Testis (tissue), 3 donors: ENCODE data around the gene HDGFL2. TPM values are rescaled to one million over a fixed set of nuclear protein-coding genes. Genes with fewer than 3 reads are reported as not detected.
"Not testable (repeated sequence)": the region's sequence is repeated elsewhere in the genome, so short reads cannot be mapped to it uniquely, and the experiment has no call there.

Experiments used
- DNase-seq: peaks from one replicate; pipeline ENCODE4 v3.0.0-alpha.2; 2019
- H3K27ac ChIP-seq, 2 donors: fragments of 200-600 bp; sonication (generic); one replicate each; pipeline ENCODE4 v1.5.1; 2019
- H3K27me3 ChIP-seq: fragments of 200-600 bp; sonication (generic); one replicate; pipeline ENCODE4 v1.5.1; 2019
- H3K36me3 ChIP-seq: fragments of 200-600 bp; sonication (generic); one replicate; pipeline ENCODE4 v1.5.1; 2017; ENCODE audit warnings: low read depth; ENCODE audit errors: missing control alignments
- H3K4me1 ChIP-seq: fragments of 200-600 bp; sonication (generic); one replicate; pipeline ENCODE4 v1.5.1; 2019
- H3K4me3 ChIP-seq, 2 donors: fragments of 200-600 bp; sonication (generic); one replicate each; pipeline ENCODE4 v1.5.1; 2017 to 2019
- H3K9me3 ChIP-seq: fragments of 200-600 bp; sonication (generic); one replicate; pipeline ENCODE4 v1.5.1; 2017
- POLR2A ChIP-seq: fragments of 450-650 bp; IDR thresholded peaks from one replicate; pipeline ENCODE4 v1.6.1; 2017; ENCODE audit warnings: antibody characterized with exemption, mild to moderate bottlenecking, moderate library complexity
- WGBS, 2 donors: methylation state at CpG; one replicate each; pipeline ENCODE4 v1.1.5; 2018; 5-methylcytosine and 5-hydroxymethylcytosine counted together
- intact Hi-C: fragments of 100-400 bp; cut with DNase I; formaldehyde crosslinking; loops from one replicate; pipeline ENCODE4 v1.15.1; 2023; ENCODE audit warnings: low total_unique reads
- polyA plus RNA-seq: library from polyadenylated mRNA; stranded (reverse); fragments of 350-450 nt; fragmentation: Illumina TruSeq; extraction: RNeasy Lipid Tissue Mini Kit (QIAGEN cat#74804); gene quantifications from one replicate; pipeline ENCODE4 v1.2.3, GENCODE V29; 2014; ENCODE audit warnings: low read depth, low replicate concordance; ENCODE audit not compliant: insufficient read depth
- total RNA-seq, 2 donors: library from RNA; depleted of rRNA; stranded (reverse); fragments of >200 nt; gene quantifications; one replicate each; pipeline ENCODE4 v1.2.3, GENCODE V29; 2016
- TF ChIP-seq, protein P1 (sequence below), 3 experiments: fragments of 450-650 bp in 2 of 3; fragments of 200-600 bp in 1 of 3; sonication (generic) in 1 of 3; IDR thresholded peaks; one replicate each; pipeline ENCODE4 v1.5.1; 2016 to 2019; ENCODE audit warnings: antibody characterized with exemption in 3 of 3, mild to moderate bottlenecking in 2 of 3, moderate library complexity in 1 of 3

HDGFL2 gene
- total and polyA plus RNA-seq, 3 donors from 2014 or later: 81.4 to 141 (median 95.8) TPM

DNA sequence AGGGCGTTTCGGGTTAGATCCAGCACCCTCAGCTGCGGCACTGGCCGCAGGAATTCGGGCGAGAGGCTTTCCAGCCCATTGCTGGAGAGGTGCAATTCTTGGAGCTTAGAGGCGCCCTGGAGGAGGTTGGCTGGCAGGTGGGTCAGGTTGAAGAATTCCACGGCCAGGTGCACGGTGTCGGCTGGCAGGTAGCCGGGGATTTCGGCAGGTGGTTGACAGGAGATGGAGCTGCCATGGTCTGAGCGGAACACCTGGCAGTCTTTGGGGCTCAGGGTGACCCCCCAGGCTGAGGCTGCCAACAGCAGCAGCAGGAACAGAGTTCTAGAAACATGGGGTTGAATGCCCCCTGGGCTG, 66.5 kb downstream of the HDGFL2 start:
- Histone ChIP-seq H3K27me3 (no peaks in the 10 kb centered on the region), H3K4me3 (no peak overlapping the region), H3K36me3 (no peaks in the 10 kb centered on the region), H3K9me3 (no peaks in the 10 kb centered on the region), H3K4me1 (peaks cover 3% of the 10 kb centered on the region), H3K27ac (no peak overlapping the region)
- intact Hi-C loops: no loop called here
- no peak for DNase-seq
- 88 to 95% methylated on average over 10 to 11 of the region's 13 CpGs for WGBS, 2 donors
- TF ChIP-seq, protein P1, sequence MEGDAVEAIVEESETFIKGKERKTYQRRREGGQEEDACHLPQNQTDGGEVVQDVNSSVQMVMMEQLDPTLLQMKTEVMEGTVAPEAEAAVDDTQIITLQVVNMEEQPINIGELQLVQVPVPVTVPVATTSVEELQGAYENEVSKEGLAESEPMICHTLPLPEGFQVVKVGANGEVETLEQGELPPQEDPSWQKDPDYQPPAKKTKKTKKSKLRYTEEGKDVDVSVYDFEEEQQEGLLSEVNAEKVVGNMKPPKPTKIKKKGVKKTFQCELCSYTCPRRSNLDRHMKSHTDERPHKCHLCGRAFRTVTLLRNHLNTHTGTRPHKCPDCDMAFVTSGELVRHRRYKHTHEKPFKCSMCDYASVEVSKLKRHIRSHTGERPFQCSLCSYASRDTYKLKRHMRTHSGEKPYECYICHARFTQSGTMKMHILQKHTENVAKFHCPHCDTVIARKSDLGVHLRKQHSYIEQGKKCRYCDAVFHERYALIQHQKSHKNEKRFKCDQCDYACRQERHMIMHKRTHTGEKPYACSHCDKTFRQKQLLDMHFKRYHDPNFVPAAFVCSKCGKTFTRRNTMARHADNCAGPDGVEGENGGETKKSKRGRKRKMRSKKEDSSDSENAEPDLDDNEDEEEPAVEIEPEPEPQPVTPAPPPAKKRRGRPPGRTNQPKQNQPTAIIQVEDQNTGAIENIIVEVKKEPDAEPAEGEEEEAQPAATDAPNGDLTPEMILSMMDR (IDR thresholded peaks at IDR 0.05): no peak
- no peak for TF ChIP-seq POLR2A

DNA sequence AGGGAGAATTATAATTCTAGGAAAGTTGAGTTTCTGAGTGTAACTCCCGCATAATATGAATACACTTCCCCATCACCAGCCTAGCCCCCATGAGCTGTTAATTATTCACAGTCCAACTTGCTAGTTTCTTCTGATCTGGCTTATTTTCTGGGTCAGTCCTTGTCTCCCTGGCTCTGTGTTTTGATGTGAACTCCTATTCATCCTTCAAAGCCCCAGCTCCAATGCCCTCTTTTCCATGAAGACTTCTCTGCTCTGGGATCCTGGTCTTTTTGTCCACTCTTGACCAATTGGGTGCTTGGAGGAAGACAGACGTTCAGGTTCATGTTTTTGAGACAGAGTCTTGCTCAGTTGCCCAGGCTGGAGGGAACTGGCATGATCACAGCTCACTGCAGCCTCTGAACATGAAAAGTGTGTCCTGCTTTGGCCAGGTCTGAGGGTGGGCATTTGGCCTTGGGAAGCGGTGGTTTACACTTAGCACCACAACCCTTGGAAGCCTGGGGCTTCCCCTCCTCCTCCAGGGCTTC, 67.1 kb downstream of the HDGFL2 start:
- TF ChIP-seq, protein P1 (IDR thresholded peaks at IDR 0.05): no peak
- no peak for TF ChIP-seq POLR2A
- Histone ChIP-seq H3K4me3 (no peak overlapping the region), H3K36me3 (no peaks in the 10 kb centered on the region), H3K4me1 (peaks cover 3% of the 10 kb centered on the region), H3K27ac (no peak overlapping the region), H3K27me3 (no peaks in the 10 kb centered on the region), H3K9me3 (no peaks in the 10 kb centered on the region)
- 82 to 89% methylated on average over 2 to 3 of the region's 3 CpGs for WGBS, 2 donors
- intact Hi-C loops: no loop called here
- no peak for DNase-seq

DNA sequence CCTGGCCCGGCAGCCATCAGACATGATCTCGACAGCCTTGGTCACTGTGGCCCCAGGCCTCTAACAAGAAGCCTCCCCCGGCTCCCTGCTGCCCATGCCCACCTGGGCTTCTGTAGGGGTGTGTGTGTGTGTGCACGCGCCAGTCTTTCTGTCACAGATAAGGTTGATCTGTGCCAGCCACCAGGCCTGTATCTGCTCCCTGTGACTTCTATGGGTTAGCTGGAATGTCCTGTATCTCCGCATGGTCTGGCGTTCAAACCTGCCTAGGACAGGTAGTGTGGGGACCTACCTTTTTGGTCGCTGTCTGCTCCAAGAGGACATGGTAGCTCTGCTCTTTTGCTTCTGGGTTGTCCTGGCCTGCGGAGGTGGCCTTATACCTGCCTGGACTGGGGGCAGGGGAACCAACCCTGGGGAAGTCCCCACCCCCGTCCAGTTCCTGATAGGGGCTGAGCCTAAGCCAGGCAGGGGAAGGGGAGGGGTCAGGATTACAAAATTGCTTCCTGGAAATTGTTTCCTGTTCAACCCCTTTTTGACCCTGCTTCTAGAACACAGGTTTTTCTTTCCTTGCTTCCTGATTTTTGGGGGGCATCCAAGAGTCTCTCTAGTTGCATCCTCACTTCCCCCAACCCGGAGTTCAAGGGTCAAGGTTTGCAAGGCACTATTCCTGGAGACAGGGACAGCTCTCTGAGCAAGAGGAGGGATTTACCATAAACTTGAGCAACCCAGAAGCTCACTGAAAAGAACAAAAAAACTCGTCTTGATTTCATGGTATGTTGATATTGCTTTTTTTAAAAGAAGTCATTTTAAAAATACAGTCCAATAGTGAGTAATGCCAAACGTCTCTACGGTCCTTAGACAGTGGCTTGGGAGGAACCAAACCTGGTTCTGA, 67.8 kb downstream of the HDGFL2 start, which contains the start of gene LRG1:
Gene LRG1, minus strand, starts transcription at position 344 of the 889 bp plus-strand sequence. Its CDS starts 23 bp downstream, at position 321.
- Histone ChIP-seq H3K36me3 (no peaks in the 10 kb centered on the region), H3K27ac (no peak within 1 kb of the TSS), H3K4me1 (peaks cover 3% of the 10 kb centered on the region), H3K9me3 (no peaks in the 10 kb centered on the region), H3K27me3 (no peaks in the 10 kb centered on the region), H3K4me3 (no peak within 1 kb of the TSS)
- no peak for DNase-seq
- no peak for TF ChIP-seq POLR2A
- TF ChIP-seq, protein P1 (IDR thresholded peaks at IDR 0.05): no peak
- intact Hi-C loops: no loop called here
- WGBS, 2 donors: 60 to 64% methylated on average over 14 of the region's 14 CpGs

DNA sequence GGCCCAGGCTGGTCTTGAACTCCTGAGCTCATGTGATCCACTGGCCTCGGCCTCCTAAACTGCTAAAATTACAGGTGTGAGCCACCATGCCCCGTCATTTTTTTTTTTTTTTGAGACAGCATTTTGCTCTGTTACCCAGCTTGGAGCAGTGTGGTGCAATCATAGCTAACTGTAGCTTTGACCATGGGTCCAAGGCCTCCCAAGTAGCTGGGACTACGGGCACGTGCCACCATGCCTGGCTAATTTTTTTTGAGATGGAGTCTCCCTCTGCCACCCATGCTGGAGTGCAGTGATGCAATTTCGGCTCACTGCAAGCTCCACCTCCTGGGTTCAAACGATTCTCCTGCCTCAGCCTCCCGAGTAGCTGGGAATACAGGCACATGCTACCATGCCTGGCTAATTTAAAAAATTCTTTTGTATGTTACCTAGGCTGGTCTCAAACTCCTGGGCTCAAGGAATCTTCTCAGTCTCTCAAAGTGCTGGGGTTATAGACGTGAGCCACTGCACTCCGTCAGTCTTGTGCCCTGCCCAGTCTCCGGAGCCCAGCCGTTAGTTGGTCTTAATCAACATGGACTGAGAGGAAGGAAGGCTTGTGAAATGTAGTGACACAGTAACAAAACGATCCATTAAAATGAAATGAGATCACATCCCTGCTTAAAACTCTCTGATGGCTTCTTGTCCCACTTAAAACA, 69.2 kb downstream of the HDGFL2 start:
- no peak overlapping the region for H3K4me3 ChIP-seq
- intact Hi-C loops: no loop called here
- no peaks in the 10 kb centered on the region for H3K9me3 ChIP-seq
- DNase-seq: no peak
- 84 to 85% methylated on average over 12 of the region's 12 CpGs for WGBS, 2 donors
- TF ChIP-seq, protein P1 (IDR thresholded peaks at IDR 0.05): no peak
- no peak for TF ChIP-seq POLR2A
- H3K27ac ChIP-seq: no peak overlapping the region
- no peaks in the 10 kb centered on the region for H3K4me1 ChIP-seq
- H3K36me3 ChIP-seq: no peaks in the 10 kb centered on the region
- no peaks in the 10 kb centered on the region for H3K27me3 ChIP-seq

DNA sequence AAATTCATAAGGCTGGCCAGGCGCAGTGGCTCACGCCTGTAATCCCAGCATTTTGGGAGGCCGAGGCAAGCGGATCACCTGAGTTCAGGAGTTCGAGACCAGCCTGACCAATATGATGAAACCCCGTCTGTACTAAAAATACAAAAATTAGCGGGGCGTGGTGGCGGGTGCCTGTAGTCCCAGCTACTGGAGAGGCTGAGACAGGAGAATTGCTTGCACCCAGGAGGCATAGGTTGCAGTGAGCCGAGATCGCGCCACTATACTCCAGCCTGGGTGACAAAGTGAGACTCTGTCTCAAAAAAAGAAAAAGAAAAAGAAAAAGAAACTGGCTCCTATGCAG, 69.7 kb downstream of the HDGFL2 start:
- intact Hi-C loops, H3K36me3 ChIP-seq, DNase-seq, H3K9me3 ChIP-seq, H3K4me3 ChIP-seq, H3K27ac ChIP-seq, H3K4me1 ChIP-seq, H3K27me3 ChIP-seq: not testable (repeated sequence)
- 91 to 94% methylated on average over 12 of the region's 12 CpGs for WGBS, 2 donors
